Upper lobe of right lung (tissue), 1 donor: ENCODE results near the gene AMPH. TPM values are rescaled to one million over a fixed set of nuclear protein-coding genes. Genes with fewer than 3 reads are reported as not detected.

Experiments
- ATAC-seq: fragments of 200-7000 bp; cut with Tn5 transposase; one replicate; pipeline ENCODE4 v1.9.1; 2020; ENCODE audit warnings: mild to moderate bottlenecking, moderate library complexity
- DNase-seq: peaks from one replicate; pipeline ENCODE4 v3.0.0-alpha.2; 2020
- H3K27ac ChIP-seq: fragments of 200-600 bp; one replicate; pipeline ENCODE4 v1.8.0; 2022
- H3K27me3 ChIP-seq: fragments of 200-600 bp; one replicate; pipeline ENCODE4 v1.8.0; 2022; ENCODE audit warnings: mild to moderate bottlenecking
- H3K36me3 ChIP-seq: fragments of 200-600 bp; one replicate; pipeline ENCODE4 v1.8.0; 2022
- H3K4me1 ChIP-seq: fragments of 200-600 bp; one replicate; pipeline ENCODE4 v1.8.0; 2022
- H3K4me3 ChIP-seq: fragments of 200-600 bp; one replicate; pipeline ENCODE4 v1.8.0; 2022; ENCODE audit warnings: mild to moderate bottlenecking
- H3K9me3 ChIP-seq: fragments of 200-600 bp; one replicate; pipeline ENCODE4 v1.8.0; 2022
- intact Hi-C: fragments of 100-400 bp; cut with DNase I; formaldehyde crosslinking; loops from one replicate; pipeline ENCODE4 v1.11.0; 2022
- total RNA-seq: library from RNA; stranded (reverse); fragmentation: NEBNext Ultra II Directional; extraction: Animal tissue kit (Norgen Biotek cat#: 25700); gene quantifications from one replicate; pipeline ENCODE4 v1.2.1, GENCODE V29; 2021
- TF ChIP-seq, protein P1 (sequence below): fragments of 200-600 bp; IDR thresholded peaks from one replicate; pipeline ENCODE4 v1.8.0; 2022; ENCODE audit warnings: antibody characterized with exemption
- donor health status: DM: no; HTN: yes; CAD: no; lungs with severe emphysema.

Gene AMPH
- total RNA-seq, 1 donor from 2014 or later, result 0.58 TPM

- DNase-seq, result no peak
- no peak for ATAC-seq
- no peaks in the 10 kb centered on the region for H3K4me1 ChIP-seq
- TF ChIP-seq, protein P1, sequence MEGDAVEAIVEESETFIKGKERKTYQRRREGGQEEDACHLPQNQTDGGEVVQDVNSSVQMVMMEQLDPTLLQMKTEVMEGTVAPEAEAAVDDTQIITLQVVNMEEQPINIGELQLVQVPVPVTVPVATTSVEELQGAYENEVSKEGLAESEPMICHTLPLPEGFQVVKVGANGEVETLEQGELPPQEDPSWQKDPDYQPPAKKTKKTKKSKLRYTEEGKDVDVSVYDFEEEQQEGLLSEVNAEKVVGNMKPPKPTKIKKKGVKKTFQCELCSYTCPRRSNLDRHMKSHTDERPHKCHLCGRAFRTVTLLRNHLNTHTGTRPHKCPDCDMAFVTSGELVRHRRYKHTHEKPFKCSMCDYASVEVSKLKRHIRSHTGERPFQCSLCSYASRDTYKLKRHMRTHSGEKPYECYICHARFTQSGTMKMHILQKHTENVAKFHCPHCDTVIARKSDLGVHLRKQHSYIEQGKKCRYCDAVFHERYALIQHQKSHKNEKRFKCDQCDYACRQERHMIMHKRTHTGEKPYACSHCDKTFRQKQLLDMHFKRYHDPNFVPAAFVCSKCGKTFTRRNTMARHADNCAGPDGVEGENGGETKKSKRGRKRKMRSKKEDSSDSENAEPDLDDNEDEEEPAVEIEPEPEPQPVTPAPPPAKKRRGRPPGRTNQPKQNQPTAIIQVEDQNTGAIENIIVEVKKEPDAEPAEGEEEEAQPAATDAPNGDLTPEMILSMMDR, result no peak
- H3K27me3 ChIP-seq, result no peaks in the 10 kb centered on the region
- intact Hi-C loops, result no loop called here
- H3K4me3 ChIP-seq, result no peak overlapping the region
- H3K9me3 ChIP-seq, result no peaks in the 10 kb centered on the region
- H3K36me3 ChIP-seq, result no peaks in the 10 kb centered on the region
- H3K27ac ChIP-seq, result no peak overlapping the region
Measured at GRCh38 chr7:38548605-38549004, 82.6 kb downstream of the AMPH start.

- H3K27me3 ChIP-seq, result no peaks in the 10 kb centered on the region
- DNase-seq (no peak), ATAC-seq (no peak)
- TF ChIP-seq, protein P1, result no peak
- intact Hi-C loops, result no loop called here
- no peak overlapping the region for H3K4me3 ChIP-seq
- no peaks in the 10 kb centered on the region for H3K9me3 ChIP-seq
- H3K4me1 ChIP-seq, result no peaks in the 10 kb centered on the region
- no peak overlapping the region for H3K27ac ChIP-seq
- no peaks in the 10 kb centered on the region for H3K36me3 ChIP-seq
Measured at GRCh38 chr7:38546763-38547162, 84.4 kb downstream of the AMPH start.

DNA sequence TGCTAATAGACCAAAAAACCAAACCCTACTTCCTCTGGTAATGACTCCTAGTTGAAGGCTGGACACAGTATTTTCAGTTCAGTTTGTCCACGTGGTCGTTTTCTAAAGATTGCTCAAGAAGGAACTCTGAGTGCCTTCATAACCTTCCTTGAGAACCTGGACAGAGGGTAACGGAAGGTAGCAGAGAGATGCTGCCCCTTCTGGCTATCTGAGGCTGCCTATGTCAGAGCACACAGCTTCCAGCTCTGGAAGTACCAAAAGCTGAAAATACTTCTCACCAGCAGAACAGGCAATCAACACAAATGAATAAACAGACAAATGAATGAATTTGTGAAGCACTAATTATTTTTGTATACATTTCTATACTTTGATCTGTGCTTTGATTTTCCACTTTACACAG is 85.2 kb downstream of the AMPH start:
- Histone ChIP-seq H3K4me3 (no peak overlapping the region), H3K9me3 (no peaks in the 10 kb centered on the region), H3K36me3 (no peaks in the 10 kb centered on the region), H3K27ac (no peak overlapping the region), H3K27me3 (no peaks in the 10 kb centered on the region), H3K4me1 (no peaks in the 10 kb centered on the region)
- intact Hi-C loops, result no loop called here
- no peak for ATAC-seq
- TF ChIP-seq, protein P1, result no peak
- no peak for DNase-seq

GRCh38 chr7:38542156-38542555 is 89.0 kb downstream of the AMPH start:
- Histone ChIP-seq H3K4me3 (no peak overlapping the region), H3K36me3 (no peaks in the 10 kb centered on the region), H3K9me3 (no peaks in the 10 kb centered on the region), H3K27me3 (no peaks in the 10 kb centered on the region), H3K27ac (no peak overlapping the region), H3K4me1 (no peaks in the 10 kb centered on the region)
- no peak for DNase-seq
- ATAC-seq, result no peak
- TF ChIP-seq, protein P1, result no peak
- intact Hi-C loops, result no loop called here

DNA sequence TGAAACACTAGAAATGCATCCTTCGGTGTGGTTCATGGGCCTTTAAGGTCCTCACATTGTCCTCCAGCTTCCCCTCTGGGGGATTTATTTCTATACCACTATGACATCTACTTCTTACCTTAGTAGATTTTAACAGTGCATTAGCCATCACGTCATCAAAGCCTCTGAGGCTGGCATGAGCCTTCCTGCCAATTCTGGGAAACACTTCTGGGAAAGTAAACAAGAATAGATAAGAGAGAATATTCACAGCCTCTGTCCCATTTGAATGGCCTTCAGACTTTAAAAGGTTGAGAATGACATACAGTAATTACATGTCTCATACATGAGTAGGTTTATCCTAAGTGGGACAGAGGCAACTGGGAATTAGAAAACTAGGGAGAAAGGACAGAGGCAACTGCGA is 89.7 kb downstream of the AMPH start:
- ATAC-seq, result no peak
- H3K27ac ChIP-seq, result no peak overlapping the region
- no peak for DNase-seq
- H3K4me1 ChIP-seq, result no peaks in the 10 kb centered on the region
- no peaks in the 10 kb centered on the region for H3K9me3 ChIP-seq
- H3K4me3 ChIP-seq, result no peak overlapping the region
- no peaks in the 10 kb centered on the region for H3K27me3 ChIP-seq
- TF ChIP-seq, protein P1, result no peak
- no peaks in the 10 kb centered on the region for H3K36me3 ChIP-seq
- intact Hi-C loops, result no loop called here

DNA sequence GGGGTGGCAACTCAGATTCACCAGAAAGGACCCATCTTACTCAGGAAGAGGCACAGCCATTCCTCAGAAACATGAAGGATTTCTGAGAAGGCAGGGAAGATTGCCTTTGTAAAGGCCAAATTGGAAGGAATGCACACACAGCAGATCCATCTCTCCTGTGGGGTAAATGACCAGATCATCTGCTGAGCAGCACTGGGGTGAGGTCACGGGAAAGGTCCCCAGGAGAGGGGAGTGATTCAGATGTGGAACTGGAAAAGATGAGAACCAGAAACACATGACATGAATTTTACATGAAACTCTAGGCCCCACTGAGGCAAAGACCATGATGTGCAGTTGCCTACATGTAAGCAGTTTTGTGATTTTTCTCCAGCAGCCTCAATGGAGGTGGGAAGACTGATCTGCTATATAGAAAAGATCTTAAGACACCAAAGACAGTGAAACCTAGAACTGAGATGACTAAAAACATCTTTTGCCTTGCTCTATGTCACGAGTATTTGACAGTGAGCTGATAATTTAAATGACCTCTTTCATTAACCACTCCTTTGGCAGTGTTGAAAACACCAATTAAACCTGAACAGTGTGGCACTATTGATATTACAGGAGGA is 91.6 kb downstream of the AMPH start:
- Histone ChIP-seq H3K4me3 (no peak overlapping the region), H3K4me1 (no peaks in the 10 kb centered on the region), H3K9me3 (no peaks in the 10 kb centered on the region), H3K27me3 (no peaks in the 10 kb centered on the region), H3K36me3 (no peaks in the 10 kb centered on the region), H3K27ac (no peak overlapping the region)
- DNase-seq, result no peak
- TF ChIP-seq, protein P1, result no peak
- intact Hi-C loops, result no loop called here
- ATAC-seq, result no peak
